HG03066 (cell line): ENCODE data around the gene CELF5.
"Not testable (repeated sequence)": the region's sequence is repeated elsewhere in the genome, so short reads cannot be mapped to it uniquely, and the experiment has no call there.

Experiments
- ATAC-seq: cut with Tn5 transposase; IDR thresholded peaks from one replicate; pipeline ENCODE4 v1.9.1; 2021; ENCODE audit warnings: low read depth; ENCODE audit not compliant: unreplicated experiment

Gene CELF5

GRCh38 chr19:3336680-3337523 is 112.4 kb downstream of the CELF5 start:
- no peak for ATAC-seq

- ATAC-seq: no peak
Observed at GRCh38 chr19:3338541-3339181, 114.2 kb downstream of the CELF5 start.

GRCh38 chr19:3340340-3340739 is 115.9 kb downstream of the CELF5 start:
- no peak for ATAC-seq

- ATAC-seq: no peak
Observed at GRCh38 chr19:3342246-3342645, 117.8 kb downstream of the CELF5 start.

GRCh38 chr19:3342962-3343361 is 118.5 kb downstream of the CELF5 start:
- ATAC-seq: not testable (repeated sequence)

GRCh38 chr19:3343619-3344502 is 119.4 kb downstream of the CELF5 start:
- ATAC-seq: no peak

GRCh38 chr19:3344608-3345598 is 120.4 kb downstream of the CELF5 start:
- ATAC-seq: no peak

- ATAC-seq: no peak
Observed at GRCh38 chr19:3345850-3346460, 121.5 kb downstream of the CELF5 start.
